Measurements from ENCODE around the gene MEP1A.

Gene MEP1A

GRCh38 chr6:46888031-46888430 is 94.8 kb downstream of the MEP1A start:
- no peak overlapping the region for H3K4me3 ChIP-seq (ENCODE audit: low read depth, low read length)
- no peak for DNase-seq (ENCODE audit: low read depth)
- no peak for TF ChIP-seq CTCF (IDR thresholded peaks at IDR 0.05; ENCODE audit: low read depth, low read length)
- TF ChIP-seq POLR2A (IDR thresholded peaks at IDR 0.05; ENCODE audit: extremely low read depth, insufficient read length) = no peak
- no peak for TF ChIP-seq MAX (IDR thresholded peaks at IDR 0.05; ENCODE audit: low read depth, low read length)
- no peak for TF ChIP-seq MYC (IDR thresholded peaks at IDR 0.05; ENCODE audit: low read depth, low read length)

DNA sequence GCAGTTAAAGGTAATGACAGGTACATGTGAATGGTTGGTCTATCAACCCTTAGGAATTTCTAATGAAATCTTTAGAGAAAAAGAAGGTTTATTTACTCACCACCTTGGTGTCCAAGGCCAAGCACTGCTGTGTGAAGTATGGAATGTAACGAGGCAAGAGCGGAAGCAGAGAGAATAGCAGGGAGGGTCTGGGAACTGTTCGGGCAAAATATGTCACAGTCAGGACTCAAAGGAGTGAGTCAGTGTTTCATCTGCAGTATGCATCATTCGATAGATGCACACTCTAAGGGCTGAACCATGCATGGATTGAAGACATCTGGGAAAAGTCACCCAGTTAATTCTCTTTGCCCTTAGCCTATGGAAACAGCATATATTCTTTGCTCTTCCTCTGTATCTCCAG is 95.4 kb downstream of the MEP1A start:
- H3K4me3 ChIP-seq (ENCODE audit: low read depth, low read length) = no peak overlapping the region
- no peak for DNase-seq (ENCODE audit: low read depth)
- no peak for TF ChIP-seq CTCF (IDR thresholded peaks at IDR 0.05; ENCODE audit: low read depth, low read length)
- no peak for TF ChIP-seq MYC (IDR thresholded peaks at IDR 0.05; ENCODE audit: low read depth, low read length)
- TF ChIP-seq MAX (IDR thresholded peaks at IDR 0.05; ENCODE audit: low read depth, low read length) = no peak
- TF ChIP-seq POLR2A (IDR thresholded peaks at IDR 0.05; ENCODE audit: extremely low read depth, insufficient read length) = no peak
